NOMO-1 treated with DMSO at 0.1 percent for 48 hours (cell line): Measurements from ENCODE around the gene TTC9C.
"Not testable (repeated sequence)": the region's sequence is repeated elsewhere in the genome, so short reads cannot be mapped to it uniquely, and the experiment has no call there.

Experiments used
- DNase-seq: peaks from one replicate; lab custom pipeline; 2025; ENCODE audit not compliant: unreplicated experiment; lab: John Stamatoyannopoulos, UW

The TTC9C gene

DNA sequence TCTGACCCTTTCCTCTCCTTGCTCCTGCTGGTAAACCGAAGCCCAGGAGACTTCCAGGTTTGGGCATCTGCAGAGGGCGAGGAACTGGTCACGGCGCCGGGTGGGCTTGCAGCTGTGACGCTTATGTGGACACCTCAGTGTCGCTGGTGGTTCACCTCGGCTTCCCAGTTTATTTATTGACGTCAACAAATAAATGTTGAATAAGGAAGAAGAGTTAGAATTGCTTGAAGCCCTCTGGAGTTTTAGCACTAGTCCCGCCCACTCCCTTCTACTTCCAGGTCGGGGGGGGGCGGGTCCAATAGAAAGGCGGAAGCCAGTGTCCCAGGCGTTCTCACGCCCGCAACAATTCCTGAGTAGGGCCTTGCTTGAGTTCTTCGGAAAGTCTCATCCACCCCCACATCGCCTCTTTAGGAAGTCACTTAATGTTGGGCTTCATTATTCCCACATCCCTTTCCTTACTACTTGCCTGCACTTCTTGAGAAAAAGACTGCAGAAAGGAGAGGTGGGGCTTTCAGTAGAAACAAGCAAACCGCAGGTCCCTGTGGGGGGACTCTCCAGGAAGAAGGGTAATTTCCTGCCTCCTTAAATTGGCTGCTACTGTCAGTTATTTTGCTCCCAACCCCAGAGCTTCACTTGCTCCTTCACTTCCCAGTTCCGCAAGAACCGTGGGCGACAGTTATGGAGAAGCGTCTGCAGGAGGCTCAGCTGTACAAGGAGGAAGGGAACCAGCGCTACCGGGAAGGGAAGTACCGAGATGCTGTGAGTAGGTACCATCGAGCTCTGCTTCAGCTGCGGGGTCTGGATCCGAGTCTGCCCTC, at the start of gene TTC9C:
TTC9C (plus strand) TSS at position 316 of the 818 bp plus-strand sequence; CDS start at position 679, 363 bp downstream.
- peak; percentile 91 for DNase-seq

- DNase-seq = peak; percentile 93
Observed at GRCh38 chr11:62678770-62679696, 49.3 kb upstream of the TTC9C start, which contains the start of gene UBXN1. UBXN1 (minus strand) TSS chr11:62679073; CDS start chr11:62678923, 150 bp downstream.

GRCh38 chr11:62680825-62681240, 47.5 kb upstream of the TTC9C start:
- DNase-seq = peak; percentile 36

- DNase-seq = no peak
Observed at GRCh38 chr11:62682518-62682917, 45.8 kb upstream of the TTC9C start.

- no peak for DNase-seq
Observed at GRCh38 chr11:62687508-62688396, 40.5 kb upstream of the TTC9C start.

DNA sequence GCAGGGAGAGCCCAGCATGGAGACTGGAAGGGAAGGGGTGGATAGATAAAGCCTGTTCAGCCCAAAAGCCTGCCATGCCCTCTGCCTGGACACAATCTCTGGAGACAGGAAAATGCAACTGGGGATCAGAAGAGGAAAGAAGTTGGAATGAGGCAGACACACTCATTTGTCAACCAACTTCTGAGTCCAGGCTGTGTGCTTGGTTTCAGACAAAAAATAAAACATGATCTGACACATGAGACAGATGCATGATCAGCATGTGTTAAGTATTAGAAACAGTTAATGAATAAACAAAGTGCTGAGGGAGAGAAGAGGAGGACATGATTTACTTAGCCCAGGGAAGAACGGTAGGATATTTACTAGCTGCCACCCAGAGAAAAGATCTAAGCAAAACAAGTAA, 39.8 kb upstream of the TTC9C start:
- DNase-seq = no peak

DNA sequence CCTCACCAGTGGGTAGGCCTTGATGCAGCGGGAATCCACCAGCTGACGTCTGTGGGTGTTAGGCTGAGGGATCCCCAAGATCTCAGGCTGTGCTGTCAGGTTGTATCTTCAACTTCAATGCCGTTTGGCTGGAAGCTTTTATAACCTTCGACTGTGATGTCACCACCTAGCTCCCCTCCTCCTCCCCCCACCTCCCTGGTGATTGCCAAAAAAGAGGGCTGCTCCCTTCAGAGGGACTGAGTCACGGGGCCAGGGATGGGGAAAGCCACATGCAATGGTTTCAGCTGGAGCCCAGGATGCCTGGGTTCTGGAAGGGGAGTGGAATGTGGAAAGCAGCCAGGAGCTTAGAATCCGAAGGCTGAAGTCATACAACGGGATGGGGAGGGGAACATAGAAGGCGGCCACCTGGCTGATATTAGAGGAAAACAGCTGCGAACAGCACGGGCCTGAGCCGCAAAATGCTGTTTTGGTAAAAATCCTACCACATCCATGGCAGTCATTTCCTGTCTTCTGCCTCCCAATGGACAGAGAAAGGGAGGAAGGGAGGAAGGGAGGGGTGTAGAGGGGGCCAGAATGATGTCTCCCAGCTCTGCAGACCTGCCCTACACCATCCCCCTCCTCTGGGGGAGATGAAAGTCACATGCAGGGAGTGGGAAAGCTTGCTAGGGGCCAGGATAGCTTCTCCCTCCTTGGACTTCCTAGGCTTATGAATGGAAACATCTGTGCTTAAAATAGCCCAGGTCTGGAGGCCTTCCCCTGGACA, 38.7 kb upstream of the TTC9C start, which contains the start of gene LRRN4CL:
LRRN4CL (minus strand) TSS at position 110 of the 763 bp plus-strand sequence. CDS start 1,022 bp downstream, outside the sequence.
- no peak for DNase-seq

- not testable (repeated sequence) for DNase-seq
Observed at GRCh38 chr11:62693624-62694023, 34.7 kb upstream of the TTC9C start.

DNA sequence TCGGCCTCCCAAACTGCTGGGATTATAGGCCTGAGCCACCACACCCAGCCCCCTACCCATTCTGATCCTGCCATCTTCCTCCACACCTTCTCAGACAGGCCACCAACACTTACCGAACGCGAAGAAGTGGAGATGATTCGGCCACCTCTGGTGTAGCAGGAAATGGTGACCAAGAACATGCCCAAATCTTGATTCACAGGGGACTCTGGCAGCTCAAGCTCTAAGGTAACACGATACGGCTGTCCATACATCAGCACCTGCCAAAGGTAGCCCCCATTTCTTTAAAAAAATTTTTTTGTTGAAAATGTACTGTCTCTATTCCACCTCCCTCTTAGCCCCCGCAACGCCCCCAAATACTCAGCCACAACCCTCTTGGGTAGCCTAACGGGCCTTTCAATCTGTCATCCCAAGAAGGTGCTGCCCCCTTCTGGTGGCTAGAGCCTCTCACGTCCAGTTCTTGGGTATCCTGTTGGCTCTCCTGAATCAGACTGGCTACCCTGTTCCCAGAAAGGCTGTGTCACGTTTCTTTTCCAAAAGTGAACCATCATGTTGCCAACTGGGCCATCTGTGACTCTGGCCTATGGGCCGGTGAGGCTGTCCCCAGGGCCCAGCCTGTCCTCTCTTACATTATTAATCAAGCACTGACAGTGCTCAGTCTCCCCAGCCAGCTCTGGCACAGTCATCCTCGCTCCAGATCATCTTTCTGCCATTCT, 33.7 kb upstream of the TTC9C start:
- DNase-seq = peak; percentile 57

- no peak for DNase-seq
Observed at GRCh38 chr11:62702246-62702645, 26.0 kb upstream of the TTC9C start.

DNA sequence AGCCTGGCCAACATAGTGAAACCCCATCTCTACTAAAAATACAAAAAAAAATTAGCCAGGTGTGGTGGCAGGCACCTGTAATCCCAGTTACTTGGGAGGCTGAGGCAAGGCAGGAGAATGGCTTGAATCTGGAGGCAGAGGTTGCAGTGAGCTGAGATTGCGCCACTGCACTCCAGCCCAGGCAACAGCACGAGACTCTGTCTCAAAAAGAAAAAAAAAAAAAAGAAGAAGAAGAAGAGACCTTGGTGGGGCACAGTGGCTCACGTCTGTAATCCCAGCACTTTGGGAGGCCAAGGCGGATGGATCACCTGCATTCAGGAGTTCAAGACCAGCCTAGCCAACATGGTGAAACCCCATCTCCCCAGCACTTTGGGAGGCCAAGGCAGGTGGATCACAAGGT, 24.4 kb upstream of the TTC9C start:
- DNase-seq = not testable (repeated sequence)

- DNase-seq = no peak
Observed at GRCh38 chr11:62705413-62705812, 22.9 kb upstream of the TTC9C start.

DNA sequence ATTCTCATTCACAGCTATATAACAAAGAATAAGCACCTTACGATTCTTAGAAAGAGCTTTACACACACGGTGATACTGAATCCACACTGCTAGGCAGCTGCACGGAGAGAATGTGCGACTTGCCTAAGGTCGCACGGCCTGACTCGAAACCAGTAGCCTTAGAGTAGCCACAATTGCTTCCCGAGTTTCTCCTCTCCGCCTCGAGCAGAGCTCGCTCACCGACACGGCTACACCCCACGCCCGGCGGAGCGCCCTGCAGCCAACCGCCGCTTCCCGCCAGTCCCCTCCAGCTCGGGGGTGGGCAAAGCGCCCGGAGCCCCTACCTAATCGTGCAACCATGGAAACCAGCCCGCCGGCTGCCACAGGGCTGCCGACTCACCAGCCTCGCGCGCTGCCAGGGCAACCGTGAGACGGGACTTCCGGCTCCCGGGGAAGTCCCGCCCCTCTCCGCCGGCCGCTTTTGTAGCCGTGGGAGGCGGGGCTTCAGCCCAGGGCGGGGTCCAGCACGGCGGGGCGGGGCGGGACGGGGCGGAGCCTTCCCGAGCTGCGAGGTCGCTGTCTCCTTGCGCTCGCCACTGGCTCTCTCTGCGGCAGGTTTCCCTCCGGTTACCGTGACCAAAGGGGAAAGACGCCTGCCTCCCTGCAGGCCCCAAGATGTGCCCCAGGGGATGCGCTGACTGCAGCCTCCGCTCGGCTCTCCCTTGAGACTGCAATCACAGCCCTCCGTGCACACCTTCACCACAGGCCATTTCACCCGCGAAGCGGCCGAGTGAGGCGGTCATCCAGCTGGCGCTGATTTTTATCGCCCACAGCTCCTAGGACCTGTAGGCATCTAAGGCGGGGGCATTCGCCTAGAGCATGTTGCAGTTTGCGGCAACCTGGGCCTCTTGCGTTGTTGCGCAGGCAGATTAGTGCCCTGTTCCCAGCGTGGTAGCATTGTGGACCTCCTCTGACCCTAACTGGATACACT, 22.1 kb upstream of the TTC9C start:
- DNase-seq = peak; percentile 85

DNA sequence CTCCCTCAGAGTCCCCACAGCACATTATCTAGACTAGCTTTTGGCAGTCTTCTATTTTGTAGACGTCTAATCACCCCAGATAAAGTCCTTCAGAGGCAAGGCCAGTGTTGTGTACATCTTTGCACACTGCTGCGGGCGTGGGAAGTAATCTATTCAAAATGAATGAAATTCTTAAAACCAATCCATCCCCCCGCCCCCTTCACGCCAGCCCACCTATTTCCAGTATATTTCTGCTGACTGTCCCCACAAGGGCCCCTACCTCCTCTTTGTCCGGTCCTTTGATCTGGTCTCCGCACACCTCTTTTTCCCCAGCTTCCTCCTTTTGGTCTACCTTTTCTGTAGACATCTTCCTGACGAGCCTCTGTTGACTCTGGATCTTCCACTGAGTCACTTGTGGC, 21.4 kb upstream of the TTC9C start:
- DNase-seq = no peak

- no peak for DNase-seq
Observed at GRCh38 chr11:62707277-62707861, 20.9 kb upstream of the TTC9C start, which contains the start of the genes BSCL2 and GNG3. BSCL2 (minus strand) TSS chr11:62707424; CDS start chr11:62707195, 229 bp downstream. GNG3 (plus strand) TSS chr11:62707676; CDS start chr11:62708296, 620 bp downstream.

GRCh38 chr11:62708392-62708791, 19.9 kb upstream of the TTC9C start:
- DNase-seq = no peak

DNA sequence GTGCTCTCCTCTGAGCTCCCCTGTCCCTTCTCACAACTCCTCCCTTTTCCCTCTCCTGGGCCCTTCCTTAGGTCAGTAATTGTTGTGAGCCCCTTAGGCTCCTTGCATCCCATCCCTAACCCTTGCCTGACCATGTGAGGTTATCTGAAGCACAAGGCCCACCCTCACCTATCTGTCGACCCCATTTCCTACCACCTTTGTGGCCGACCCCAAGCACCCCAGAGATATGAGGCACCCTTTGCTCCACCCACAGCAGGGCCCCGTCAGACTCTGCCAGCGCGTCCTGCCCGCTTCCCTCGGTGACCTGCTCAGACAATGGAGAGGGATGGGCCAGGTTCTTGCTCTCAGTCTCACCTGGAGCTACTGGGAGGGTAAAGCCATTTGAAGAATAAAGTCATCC, 19.5 kb upstream of the TTC9C start:
- no peak for DNase-seq
